Measurements from ENCODE around the gene LYG2.

DNA sequence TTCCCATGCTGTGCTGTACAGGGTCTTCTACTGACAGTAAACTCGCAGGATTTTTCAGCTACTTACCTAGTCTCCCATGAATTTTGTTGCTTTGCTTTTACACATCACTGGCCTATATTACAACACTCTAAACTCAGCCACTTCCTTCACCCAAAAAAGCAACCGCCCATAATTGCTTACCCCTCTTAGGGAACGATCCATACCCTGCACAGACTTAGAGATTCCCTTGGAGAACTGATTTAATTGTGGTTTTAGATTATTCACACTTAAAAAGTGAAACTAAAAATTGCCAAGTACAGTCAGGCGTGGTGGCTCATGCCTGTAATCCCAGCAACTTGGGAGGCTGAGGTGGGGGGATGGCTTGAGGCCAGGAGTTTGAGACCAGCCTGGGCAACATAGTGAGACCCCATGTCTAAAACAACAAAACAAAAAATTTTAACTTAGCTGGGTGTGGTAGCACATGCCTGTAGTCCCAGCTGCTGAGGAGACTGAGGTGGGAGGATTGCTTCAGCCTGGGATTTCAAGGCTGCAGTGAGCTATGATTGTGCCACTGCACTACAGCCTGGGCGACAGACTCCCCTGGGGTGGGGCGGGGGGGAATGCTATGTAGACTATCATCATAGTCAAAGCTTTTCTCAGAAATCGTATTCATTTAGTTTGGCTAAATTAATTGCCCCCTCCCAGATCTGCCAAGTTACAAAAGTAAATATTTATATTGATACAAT, 55.2 kb downstream of the LYG2 start:
- TF ChIP-seq, protein P1, sequence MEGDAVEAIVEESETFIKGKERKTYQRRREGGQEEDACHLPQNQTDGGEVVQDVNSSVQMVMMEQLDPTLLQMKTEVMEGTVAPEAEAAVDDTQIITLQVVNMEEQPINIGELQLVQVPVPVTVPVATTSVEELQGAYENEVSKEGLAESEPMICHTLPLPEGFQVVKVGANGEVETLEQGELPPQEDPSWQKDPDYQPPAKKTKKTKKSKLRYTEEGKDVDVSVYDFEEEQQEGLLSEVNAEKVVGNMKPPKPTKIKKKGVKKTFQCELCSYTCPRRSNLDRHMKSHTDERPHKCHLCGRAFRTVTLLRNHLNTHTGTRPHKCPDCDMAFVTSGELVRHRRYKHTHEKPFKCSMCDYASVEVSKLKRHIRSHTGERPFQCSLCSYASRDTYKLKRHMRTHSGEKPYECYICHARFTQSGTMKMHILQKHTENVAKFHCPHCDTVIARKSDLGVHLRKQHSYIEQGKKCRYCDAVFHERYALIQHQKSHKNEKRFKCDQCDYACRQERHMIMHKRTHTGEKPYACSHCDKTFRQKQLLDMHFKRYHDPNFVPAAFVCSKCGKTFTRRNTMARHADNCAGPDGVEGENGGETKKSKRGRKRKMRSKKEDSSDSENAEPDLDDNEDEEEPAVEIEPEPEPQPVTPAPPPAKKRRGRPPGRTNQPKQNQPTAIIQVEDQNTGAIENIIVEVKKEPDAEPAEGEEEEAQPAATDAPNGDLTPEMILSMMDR (IDR thresholded peaks at IDR 0.05) = no peak
- no peak for TF ChIP-seq POLR2AphosphoS5 (IDR thresholded peaks at IDR 0.05; ENCODE audit: insufficient read depth in 1 of 2, low read depth in 1 of 2)
- TF ChIP-seq POLR2A (IDR thresholded peaks at IDR 0.05) = no peak

Measured in vagina (tissue), 2 donors.